Panc1 (cell line): ENCODE results near the gene SPCS3. TPM values are rescaled to one million over a fixed set of nuclear protein-coding genes. Genes with fewer than 3 reads are reported as not detected.

Experiments
- ATAC-seq: fragments of 200-7000 bp; cut with Tn5 transposase; 2 replicates; pipeline ENCODE4 v1.9.1; 2020; ENCODE audit warnings: mild to moderate bottlenecking, moderate library complexity
- BruUV-seq: library from RNA; stranded (reverse); fragments of 400-500 nt; replicated peaks from 2 replicates; lab custom pipeline; 2021; lab: Mats Ljungman, UMichigan
- CTCF ChIA-PET: fragments of 300-600 bp; sonication (Branson Sonifier 250); formaldehyde crosslinking; loops from one replicate; lab custom pipeline; 2022; ENCODE audit warnings: antibody characterized with exemption; lab: Charles Lee
- POLR2A ChIA-PET: fragments of 300-600 bp; sonication (Branson Sonifier 250); formaldehyde crosslinking; loops from one replicate; lab custom pipeline; 2022; ENCODE audit warnings: antibody characterized with exemption; lab: Charles Lee
- DNase-seq: peaks from one replicate; pipeline ENCODE4 v3.0.0-alpha.2; 2010; ENCODE audit warnings: low read depth, low spot score
- H3K27ac ChIP-seq: 2 replicates; pipeline ENCODE4 v1.5.1; 2011; ENCODE audit warnings: mild to moderate bottlenecking, low read length, inconsistent platforms
- H3K27me3 ChIP-seq: fragments of 200-500 bp; sonication (Bioruptor generic); 2 replicates; pipeline ENCODE4 v1.6.0; 2014; ENCODE audit warnings: low read length, inconsistent platforms; ENCODE audit not compliant: control insufficient read depth, insufficient read depth
- H3K36me3 ChIP-seq: fragments of 200-500 bp; sonication (Bioruptor generic); 2 replicates; pipeline ENCODE4 v1.5.1; 2014; ENCODE audit warnings: inconsistent platforms, mild to moderate bottlenecking, low read length, moderate library complexity; ENCODE audit not compliant: control insufficient read depth, insufficient read depth
- H3K4me1 ChIP-seq: 2 replicates; pipeline ENCODE4 v1.5.1; 2011; ENCODE audit warnings: inconsistent platforms, mild to moderate bottlenecking, low read length, moderate library complexity; ENCODE audit not compliant: control insufficient read depth, insufficient read depth
- H3K4me3 ChIP-seq, 2 experiments: 2 replicates each; pipeline ENCODE4 v1.5.1; 2011 to 2012; ENCODE audit warnings: low read depth in 2 of 2, low read length in 2 of 2, mild to moderate bottlenecking in 2 of 2, inconsistent platforms in 1 of 2, moderate library complexity in 1 of 2
- H3K9me3 ChIP-seq: fragments of 200-500 bp; sonication (Bioruptor generic); 2 replicates; pipeline ENCODE4 v1.5.1; 2014; ENCODE audit warnings: low read depth, mild to moderate bottlenecking, inconsistent platforms, low read length, moderate library complexity; ENCODE audit not compliant: control insufficient read depth, insufficient read depth
- CTCF ChIP-seq: fragments of 450-650 bp; IDR thresholded peaks from 2 replicates; pipeline ENCODE4 v1.5.1; 2017; ENCODE audit warnings: mild to moderate bottlenecking
- POLR2AphosphoS5 ChIP-seq: IDR thresholded peaks from 2 replicates; pipeline ENCODE4 v1.6.1; 2012; ENCODE audit warnings: mild to moderate bottlenecking, low read depth, low read length, moderate library complexity
- REST ChIP-seq, 2 experiments: IDR thresholded peaks; 2 replicates each; pipeline ENCODE4 v1.6.1; 2011 to 2012; ENCODE audit warnings: low read depth in 2 of 2, control low read depth in 1 of 2, low read length in 1 of 2, mild to moderate bottlenecking in 1 of 2, moderate library complexity in 1 of 2; ENCODE audit not compliant: insufficient read depth in 1 of 2
- SIN3A ChIP-seq: IDR thresholded peaks from 2 replicates; pipeline ENCODE4 v1.6.1; 2012; ENCODE audit warnings: low read depth, mild to moderate bottlenecking, low read length, moderate library complexity, borderline replicate concordance; ENCODE audit not compliant: insufficient read depth
- TCF7L2 ChIP-seq: IDR thresholded peaks from 2 replicates; pipeline ENCODE4 v1.6.1; 2011; ENCODE audit warnings: mild to moderate bottlenecking, low read depth, low read length, inconsistent platforms
- in situ Hi-C: cut with HindIII; loops from 2 replicates; pipeline ENCODE4 v1.10.0; 2016; ENCODE audit warnings: low sequenced_read_pairs, low pct_unique_long_range_greater_than_20kb
- intact Hi-C: fragments of 100-400 bp; cut with micrococcal nuclease; formaldehyde crosslinking; loops from one replicate; pipeline ENCODE4 v1.10.0; 2022; ENCODE audit not compliant: unreplicated experiment
- total RNA-seq: library from RNA; stranded (reverse); gene quantifications from one replicate; pipeline ENCODE4 v1.2.1, GENCODE V29; 2021; ENCODE audit not compliant: unreplicated experiment

The SPCS3 gene
- total RNA-seq, 1 experiment from 2014 or later = 78.5 TPM

- POLR2A ChIA-PET = no interaction called here
Measured at GRCh38 chr4:176307666-176307930, 12.2 kb upstream of the SPCS3 start.

GRCh38 chr4:176308441-176308840, 11.3 kb upstream of the SPCS3 start:
- intact Hi-C loops = no loop called here
- BruUV-seq = no TSS peak
- Histone ChIP-seq H3K4me1 (no peaks in the 10 kb centered on the region), H3K36me3 (no peaks in the 10 kb centered on the region), H3K4me3 (no peak overlapping the region), H3K27ac (no peak overlapping the region), H3K9me3 (no peaks in the 10 kb centered on the region), H3K27me3 (no peaks in the 10 kb centered on the region)
- DNase-seq (no peak), ATAC-seq (no peak)
- no peak for TF ChIP-seq TCF7L2
- no peak for TF ChIP-seq CTCF
- TF ChIP-seq POLR2AphosphoS5 = no peak
- CTCF ChIA-PET = no interaction called here
- POLR2A ChIA-PET = no interaction called here
- in situ Hi-C loops = no loop called here

More at GRCh38 chr4:176307666-176307930, 12.2 kb upstream of the SPCS3 start:
- Histone ChIP-seq H3K27ac (no peak overlapping the region), H3K9me3 (no peaks in the 10 kb centered on the region), H3K4me1 (no peaks in the 10 kb centered on the region), H3K4me3 (no peak overlapping the region), H3K27me3 (no peaks in the 10 kb centered on the region), H3K36me3 (no peaks in the 10 kb centered on the region)
- in situ Hi-C loops = no loop called here
- TF ChIP-seq REST (IDR thresholded peaks at IDR 0.05; ENCODE audit: insufficient read depth in 1 of 2, low read depth in 2 of 2, low read length in 1 of 2) (no peak), SIN3A (no peak), TCF7L2 (no peak), POLR2AphosphoS5 (no peak), CTCF (no peak)
- no peak for ATAC-seq
- no peak for DNase-seq
- intact Hi-C loops = no loop called here
- CTCF ChIA-PET = no interaction called here
- BruUV-seq = no TSS peak

GRCh38 chr4:176309046-176309445, 10.7 kb upstream of the SPCS3 start:
- CTCF ChIA-PET = no interaction called here
- in situ Hi-C loops = no loop called here
- ATAC-seq = no peak

More at GRCh38 chr4:176309046-176309445, 10.7 kb upstream of the SPCS3 start:
- TF ChIP-seq TCF7L2 (no peak), CTCF (no peak), POLR2AphosphoS5 (no peak), REST (IDR thresholded peaks at IDR 0.05; ENCODE audit: insufficient read depth in 1 of 2, low read depth in 2 of 2, low read length in 1 of 2) (no peak), SIN3A (no peak)
- Histone ChIP-seq H3K4me3 (no peak overlapping the region), H3K9me3 (no peaks in the 10 kb centered on the region), H3K36me3 (no peaks in the 10 kb centered on the region), H3K4me1 (no peaks in the 10 kb centered on the region), H3K27ac (no peak overlapping the region), H3K27me3 (no peaks in the 10 kb centered on the region)
- no peak for DNase-seq
- no TSS peak for BruUV-seq
- intact Hi-C loops = no loop called here
- POLR2A ChIA-PET = no interaction called here
